ENCODE results near the gene SSNA1.

GRCh38 chr9:137163805-137164204 is 24.7 kb upstream of the SSNA1 start:
- no peak for TF ChIP-seq CTCF (IDR thresholded peaks at IDR 0.05)
- TF ChIP-seq POLR2A (IDR thresholded peaks at IDR 0.05): no peak
- no peak for TF ChIP-seq EP300 (IDR thresholded peaks at IDR 0.05)

Data from ovary (tissue), 3 donors.